ENCODE measurements around the gene PTPRB. TPM values are rescaled to one million over a fixed set of nuclear protein-coding genes. Genes with fewer than 3 reads are reported as not detected.
"Not testable (repeated sequence)": the region's sequence is repeated elsewhere in the genome, so short reads cannot be mapped to it uniquely, and the experiment has no call there.

PTPRB gene
- total RNA-seq, 2 experiments from 2014 or later: not detected

DNA sequence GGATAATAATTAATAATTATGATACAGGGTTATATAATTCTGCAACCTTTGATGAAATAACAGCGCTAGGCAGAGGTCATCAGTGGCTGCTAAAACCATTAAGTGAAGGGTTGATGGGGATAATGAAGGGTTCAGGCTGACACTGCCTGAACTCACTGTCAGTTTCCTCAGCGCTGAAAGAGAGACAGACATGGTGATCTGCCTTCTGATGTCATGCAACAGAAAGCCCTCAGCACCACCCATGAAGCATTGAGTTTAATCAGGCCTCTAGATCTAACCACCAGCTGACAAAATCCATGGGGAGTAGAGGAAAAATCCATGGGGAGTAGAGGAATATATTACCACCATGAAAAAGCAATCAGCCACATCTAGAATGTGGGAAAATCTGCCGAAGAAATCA is 107.6 kb downstream of the PTPRB start:
- CTCF ChIA-PET: no interaction called here
- no peak overlapping the region for H3K4me3 Mint-ChIP-seq
- no peak for ATAC-seq

DNA sequence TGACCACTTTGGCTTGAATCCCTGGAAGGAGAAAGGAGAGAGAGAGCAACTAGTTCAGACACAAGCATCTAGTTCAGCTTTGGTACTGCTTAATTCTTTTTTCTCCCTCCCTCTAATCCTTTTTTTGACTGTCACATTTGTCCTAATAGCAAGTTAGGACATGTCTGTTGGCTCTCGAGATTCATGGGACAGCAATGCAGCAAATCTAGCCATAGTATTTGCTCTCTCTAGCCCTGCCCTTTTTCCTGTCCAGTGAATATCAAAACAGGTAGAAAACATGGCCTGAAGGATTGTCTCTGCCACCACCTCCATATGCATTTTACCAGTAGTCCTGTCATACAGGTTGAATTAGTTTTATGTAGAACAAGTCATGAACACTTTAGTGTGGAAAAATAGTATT is 116.4 kb downstream of the PTPRB start:
- ATAC-seq: no peak

More for the DNA sequence above, 107.6 kb downstream of the PTPRB start:
- Mint-ChIP-seq H3K36me3 (no peaks in the 10 kb centered on the region), H3K27ac (no peak overlapping the region), H3K9me3 (ENCODE audit: low read depth) (no peaks in the 10 kb centered on the region), H3K4me1 (no peaks in the 10 kb centered on the region), H3K27me3 (no peaks in the 10 kb centered on the region)
- DNase-seq: no peak

DNA sequence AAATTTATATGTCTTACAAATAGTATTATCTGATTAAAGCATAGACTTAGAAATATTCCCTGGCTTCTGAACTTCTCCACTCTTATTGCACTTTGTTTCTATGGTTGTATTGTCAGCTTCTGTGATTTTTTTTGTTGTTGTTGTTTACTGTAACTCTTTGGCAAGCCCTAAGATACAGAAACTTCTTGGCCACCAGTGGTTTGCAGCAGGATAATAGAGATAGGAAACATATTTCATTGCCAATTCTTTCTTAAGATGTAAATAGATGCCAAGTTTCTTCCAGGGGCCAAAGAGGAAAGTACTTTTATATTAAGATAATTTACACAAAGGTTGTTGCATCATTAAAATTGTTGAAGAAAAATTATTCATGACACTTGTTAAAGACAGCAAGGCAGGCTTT is 123.8 kb downstream of the PTPRB start:
- Mint-ChIP-seq H3K4me1 (no peaks in the 10 kb centered on the region), H3K27ac (no peak overlapping the region), H3K4me3 (no peak overlapping the region), H3K9me3 (ENCODE audit: low read depth) (no peaks in the 10 kb centered on the region), H3K36me3 (no peaks in the 10 kb centered on the region), H3K27me3 (no peaks in the 10 kb centered on the region)
- CTCF ChIA-PET: no interaction called here
- no peak for DNase-seq
- no peak for ATAC-seq

More for the DNA sequence above, 116.4 kb downstream of the PTPRB start:
- CTCF ChIA-PET: no interaction called here
- H3K9me3 Mint-ChIP-seq (ENCODE audit: low read depth): peaks cover 4% of the 10 kb centered on the region
- peaks cover 4% of the 10 kb centered on the region for H3K27me3 Mint-ChIP-seq
- H3K36me3 Mint-ChIP-seq: no peaks in the 10 kb centered on the region
- no peak for DNase-seq
- H3K4me3 Mint-ChIP-seq: no peak overlapping the region
- H3K27ac Mint-ChIP-seq: no peak overlapping the region
- H3K4me1 Mint-ChIP-seq: no peaks in the 10 kb centered on the region

DNA sequence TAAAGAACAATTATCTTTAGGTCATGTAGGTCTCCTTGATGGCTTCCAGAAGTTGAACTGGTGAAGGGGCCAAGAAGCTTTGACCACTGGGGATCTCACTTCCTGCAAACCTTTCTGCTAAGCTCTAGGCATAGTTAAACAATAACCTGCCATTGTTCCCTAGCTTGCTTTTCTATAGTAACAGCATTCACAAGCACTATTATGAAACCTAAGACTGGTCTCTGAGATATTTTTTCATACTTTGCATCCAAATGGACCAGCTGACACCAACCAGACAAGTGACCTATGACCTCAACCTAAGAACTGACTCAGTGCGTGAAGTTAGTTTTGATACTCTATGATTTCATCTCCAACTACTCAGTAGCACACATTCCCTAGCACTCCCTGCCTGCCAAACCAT is 129.1 kb downstream of the PTPRB start:
- Mint-ChIP-seq H3K4me3 (no peak overlapping the region), H3K27me3 (no peaks in the 10 kb centered on the region), H3K4me1 (no peaks in the 10 kb centered on the region), H3K36me3 (no peaks in the 10 kb centered on the region), H3K9me3 (ENCODE audit: low read depth) (no peaks in the 10 kb centered on the region), H3K27ac (no peak overlapping the region)
- no peak for DNase-seq
- CTCF ChIA-PET: no interaction called here
- ATAC-seq: no peak

DNA sequence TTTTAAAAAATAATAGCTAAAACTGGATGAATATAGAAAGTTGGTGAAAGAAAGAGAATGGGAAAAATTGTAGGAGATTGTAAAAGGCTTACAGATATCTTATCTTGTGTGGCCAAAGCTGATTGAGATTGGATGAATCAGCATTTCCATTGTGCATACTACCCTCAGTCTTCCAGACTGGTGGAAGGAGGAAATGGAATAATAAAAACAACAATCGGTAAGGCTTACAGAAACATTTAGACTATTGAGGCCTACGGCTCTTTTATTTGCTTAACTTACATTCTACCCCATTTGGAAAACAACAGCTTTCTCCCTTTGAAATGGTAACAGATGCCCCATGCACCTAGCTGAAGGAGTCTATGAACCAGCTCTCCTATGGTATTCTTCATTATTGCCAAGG is 129.8 kb downstream of the PTPRB start:
- ATAC-seq (no peak), DNase-seq (no peak)
- H3K4me1 Mint-ChIP-seq: no peaks in the 10 kb centered on the region
- H3K36me3 Mint-ChIP-seq: no peaks in the 10 kb centered on the region
- H3K9me3 Mint-ChIP-seq (ENCODE audit: low read depth): no peaks in the 10 kb centered on the region
- no peaks in the 10 kb centered on the region for H3K27me3 Mint-ChIP-seq
- no peak overlapping the region for H3K27ac Mint-ChIP-seq
- no peak overlapping the region for H3K4me3 Mint-ChIP-seq
- CTCF ChIA-PET: no interaction called here

DNA sequence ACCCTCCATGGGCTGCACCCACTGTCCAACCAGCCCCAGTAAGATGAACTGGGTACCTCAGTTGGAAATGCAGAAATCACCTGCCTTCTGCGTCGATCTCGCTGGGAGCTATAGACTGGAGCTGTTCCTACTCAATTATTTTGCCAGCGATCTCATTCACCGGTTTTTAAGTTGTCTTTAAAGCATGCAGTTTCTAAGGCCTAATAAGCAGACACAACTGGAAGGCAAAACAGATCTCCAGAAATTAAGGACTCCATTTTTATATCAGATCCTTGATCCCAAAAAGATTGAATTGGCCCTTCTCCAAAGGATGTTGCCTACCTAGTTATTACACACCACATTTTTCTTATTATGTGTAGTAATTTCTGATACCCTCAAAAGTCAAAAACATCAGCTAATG is 139.7 kb downstream of the PTPRB start:
- no peak overlapping the region for H3K4me3 Mint-ChIP-seq
- CTCF ChIA-PET: no interaction called here
- ATAC-seq (no peak), DNase-seq (no peak)
- H3K27ac Mint-ChIP-seq: no peak overlapping the region
- no peaks in the 10 kb centered on the region for H3K4me1 Mint-ChIP-seq
- H3K9me3 Mint-ChIP-seq (ENCODE audit: low read depth): no peaks in the 10 kb centered on the region
- no peaks in the 10 kb centered on the region for H3K36me3 Mint-ChIP-seq
- no peaks in the 10 kb centered on the region for H3K27me3 Mint-ChIP-seq

DNA sequence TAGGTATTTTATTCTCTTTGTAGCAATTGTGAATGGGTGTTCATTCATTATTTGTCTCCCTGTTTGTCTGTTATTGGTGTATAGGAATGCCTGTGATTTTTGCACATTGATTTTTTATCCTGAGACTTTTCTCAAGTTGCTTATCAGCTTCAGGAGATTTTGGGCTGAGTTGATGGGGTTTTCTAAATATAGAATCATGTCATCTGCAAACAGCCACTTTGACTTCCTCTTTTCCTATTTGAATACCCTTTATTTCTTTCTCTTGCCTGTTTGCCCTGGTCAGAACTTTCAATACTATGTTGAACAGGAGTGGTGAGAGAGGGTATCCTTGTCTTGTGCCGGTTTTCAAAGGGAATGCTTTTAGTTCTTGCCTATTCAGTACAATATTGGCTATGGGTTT is 144.3 kb downstream of the PTPRB start:
- H3K4me3 Mint-ChIP-seq; H3K9me3 Mint-ChIP-seq (ENCODE audit: low read depth); H3K27ac Mint-ChIP-seq; H3K4me1 Mint-ChIP-seq; H3K36me3 Mint-ChIP-seq; H3K27me3 Mint-ChIP-seq; CTCF ChIA-PET; ATAC-seq; DNase-seq: not testable (repeated sequence)

DNA sequence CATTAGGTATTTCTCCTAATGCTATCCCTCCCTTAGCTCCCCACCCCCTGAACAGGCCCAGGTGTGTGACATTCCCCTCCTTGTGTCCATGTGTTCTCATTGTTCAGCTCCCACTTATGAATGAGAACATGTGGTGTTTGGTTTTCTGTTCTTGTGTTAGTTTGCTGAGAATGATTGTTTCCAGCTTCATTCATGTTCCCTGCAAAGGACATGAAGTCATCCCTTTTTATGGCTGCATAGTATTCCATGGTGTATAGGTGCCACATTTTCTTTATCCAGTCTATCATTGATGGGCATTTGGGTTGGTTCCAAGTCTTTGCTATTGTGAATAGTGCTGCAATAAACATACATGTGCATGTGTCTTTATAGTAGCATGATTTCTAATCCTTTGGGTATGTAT is 146.3 kb downstream of the PTPRB start:
- DNase-seq; H3K9me3 Mint-ChIP-seq (ENCODE audit: low read depth); H3K27ac Mint-ChIP-seq; ATAC-seq; H3K4me3 Mint-ChIP-seq; H3K4me1 Mint-ChIP-seq; H3K27me3 Mint-ChIP-seq; CTCF ChIA-PET; H3K36me3 Mint-ChIP-seq: not testable (repeated sequence)

DNA sequence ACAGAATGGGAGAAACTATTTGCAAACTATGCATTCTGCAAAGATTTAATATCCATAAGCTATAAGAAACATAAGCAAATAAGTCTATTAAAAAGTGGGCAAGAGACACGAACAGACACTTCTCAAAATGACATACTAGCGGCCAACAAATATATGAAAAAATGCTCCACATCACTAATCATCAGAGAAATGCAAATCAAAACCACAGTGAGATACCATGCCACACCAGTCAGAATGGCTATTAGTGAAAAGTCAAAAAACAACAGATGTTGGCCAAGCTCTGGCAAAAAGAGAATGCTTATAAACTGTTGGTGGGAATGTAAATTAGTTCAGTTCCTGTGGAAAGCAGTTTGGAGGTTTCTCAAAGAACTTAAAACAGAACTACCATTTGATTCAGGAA is 149.8 kb downstream of the PTPRB start:
- H3K27me3 Mint-ChIP-seq: peaks cover 3% of the 10 kb centered on the region
- H3K4me3 Mint-ChIP-seq: no peak overlapping the region
- no peaks in the 10 kb centered on the region for H3K36me3 Mint-ChIP-seq
- H3K27ac Mint-ChIP-seq: no peak overlapping the region
- no peaks in the 10 kb centered on the region for H3K4me1 Mint-ChIP-seq
- ATAC-seq (no peak), DNase-seq (no peak)
- CTCF ChIA-PET: no interaction called here
- no peaks in the 10 kb centered on the region for H3K9me3 Mint-ChIP-seq (ENCODE audit: low read depth)

DNA sequence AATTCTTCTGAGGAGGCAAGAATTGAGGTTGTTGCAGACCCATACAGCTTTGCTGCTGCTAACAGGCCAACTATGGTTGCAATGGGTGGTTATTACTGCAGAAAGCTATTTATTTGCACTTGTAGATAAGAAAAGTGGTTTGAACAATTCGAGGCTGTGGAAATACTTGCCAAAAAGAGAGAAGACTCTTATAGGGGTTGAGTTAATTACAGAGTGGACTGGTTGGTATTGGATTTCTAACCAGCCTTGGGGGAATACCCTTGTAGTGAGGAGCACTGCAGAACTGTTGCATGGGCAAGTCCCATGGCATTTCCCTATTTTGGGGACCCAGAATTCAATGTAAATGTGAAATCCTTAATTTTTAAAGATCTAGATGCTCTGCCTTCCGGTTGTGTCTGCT is 150.6 kb downstream of the PTPRB start:
- no peak overlapping the region for H3K4me3 Mint-ChIP-seq
- CTCF ChIA-PET: no interaction called here

DNA sequence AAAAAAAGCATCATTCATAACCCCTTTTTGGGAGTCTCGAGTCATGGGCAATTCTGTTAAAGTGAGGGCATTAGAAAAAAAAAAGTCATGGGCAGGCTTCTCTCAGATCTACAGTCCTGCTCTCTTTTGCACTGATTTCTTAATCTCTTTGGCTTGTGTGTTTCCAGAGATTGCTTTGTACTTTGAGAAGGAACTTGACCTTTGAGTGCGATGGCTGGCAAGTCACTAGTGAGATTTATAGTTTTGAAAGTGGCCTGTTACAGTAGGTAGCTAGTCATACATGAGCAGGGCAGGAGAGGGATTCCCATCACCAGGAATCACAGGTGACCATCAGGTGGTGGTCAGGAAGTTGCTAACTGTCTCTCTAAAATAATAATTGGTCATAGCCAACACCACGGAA is 151.5 kb downstream of the PTPRB start:
- H3K9me3 Mint-ChIP-seq (ENCODE audit: low read depth): no peaks in the 10 kb centered on the region
- no peaks in the 10 kb centered on the region for H3K4me1 Mint-ChIP-seq
- peaks cover 3% of the 10 kb centered on the region for H3K27me3 Mint-ChIP-seq
- H3K27ac Mint-ChIP-seq: no peak overlapping the region
- ATAC-seq (no peak), DNase-seq (no peak)
- CTCF ChIA-PET: no interaction called here
- H3K36me3 Mint-ChIP-seq: no peaks in the 10 kb centered on the region
- no peak overlapping the region for H3K4me3 Mint-ChIP-seq

More for the DNA sequence above, 150.6 kb downstream of the PTPRB start:
- ATAC-seq: no peak
- Mint-ChIP-seq H3K9me3 (ENCODE audit: low read depth) (no peaks in the 10 kb centered on the region), H3K4me1 (no peaks in the 10 kb centered on the region), H3K27me3 (peaks cover 3% of the 10 kb centered on the region), H3K36me3 (no peaks in the 10 kb centered on the region), H3K27ac (no peak overlapping the region)
- DNase-seq: no peak

DNA sequence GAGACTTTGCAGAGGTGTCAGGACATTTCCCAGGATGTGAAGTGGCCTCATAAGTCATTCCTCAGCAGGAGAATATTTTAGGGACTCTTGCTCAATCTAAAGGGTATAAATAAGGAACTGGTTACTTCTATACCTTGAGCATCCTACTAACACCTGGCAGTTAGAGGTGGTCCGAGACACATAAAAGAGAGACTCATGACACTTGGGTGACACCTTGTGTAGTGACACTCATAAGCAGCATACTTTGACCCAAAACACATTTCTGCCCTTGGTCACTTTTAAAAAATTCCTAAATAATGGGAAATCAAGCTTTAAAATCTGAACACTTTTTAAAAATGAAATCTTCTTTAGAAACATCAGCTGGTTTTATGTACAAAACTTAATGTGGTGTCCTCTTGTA is 152.8 kb downstream of the PTPRB start:
- Mint-ChIP-seq H3K4me3 (no peak overlapping the region), H3K27me3 (peaks cover 5% of the 10 kb centered on the region), H3K4me1 (no peaks in the 10 kb centered on the region), H3K9me3 (ENCODE audit: low read depth) (no peaks in the 10 kb centered on the region), H3K36me3 (no peaks in the 10 kb centered on the region), H3K27ac (no peak overlapping the region)
- ATAC-seq (no peak), DNase-seq (no peak)
- CTCF ChIA-PET: no interaction called here

DNA sequence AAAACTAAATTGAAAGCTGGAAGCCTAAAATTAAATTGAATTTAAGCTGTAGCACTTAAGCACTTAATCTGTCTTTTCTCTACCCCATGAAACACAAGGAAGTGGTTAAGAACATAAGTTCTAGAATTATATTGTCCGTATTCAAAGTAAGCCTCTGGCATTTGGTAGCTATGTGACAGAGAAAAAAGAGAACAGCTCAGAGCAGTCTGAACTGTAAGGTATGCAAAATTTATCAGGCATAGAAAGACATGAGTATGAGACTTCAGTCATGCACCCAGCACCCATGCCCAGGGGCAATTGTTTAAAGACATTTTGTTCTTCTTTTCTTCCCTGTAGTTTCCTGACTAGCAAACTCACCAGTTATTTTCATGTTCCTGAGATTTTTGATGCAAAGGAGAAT is 154.5 kb downstream of the PTPRB start:
- ATAC-seq: no peak
- H3K9me3 Mint-ChIP-seq (ENCODE audit: low read depth): no peaks in the 10 kb centered on the region

DNA sequence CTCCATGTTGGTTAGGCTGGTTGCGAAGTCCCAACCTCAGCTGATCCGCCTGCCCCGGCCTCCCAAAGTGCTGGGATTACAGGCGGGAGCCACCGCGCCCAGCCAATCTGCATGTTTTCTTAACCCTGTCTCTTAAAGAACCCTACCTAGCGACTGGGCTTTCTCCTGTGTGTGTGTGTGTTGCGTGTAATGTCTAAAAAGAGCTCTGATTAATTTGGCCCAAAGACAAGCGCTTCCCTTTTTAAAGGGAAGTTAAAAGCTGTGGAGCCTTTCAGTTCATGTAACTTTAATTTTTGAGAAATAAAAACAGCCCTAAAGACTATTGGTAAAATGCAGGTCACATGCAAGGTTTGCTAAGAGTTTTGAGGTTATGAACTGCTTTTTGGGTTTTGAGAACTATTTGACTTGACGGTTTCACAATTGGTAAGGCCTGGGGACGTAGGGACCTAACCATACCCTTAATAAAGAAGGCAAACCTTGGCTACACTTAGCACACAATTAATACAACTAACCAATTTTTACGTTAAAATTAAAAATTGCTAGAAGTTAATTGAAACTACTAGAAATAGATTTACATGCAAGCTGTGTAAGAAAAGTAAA is 167.9 kb downstream of the PTPRB start:
- H3K36me3 Mint-ChIP-seq: no peaks in the 10 kb centered on the region
- H3K27ac Mint-ChIP-seq: no peak overlapping the region
- H3K9me3 Mint-ChIP-seq (ENCODE audit: low read depth): no peaks in the 10 kb centered on the region
- CTCF ChIA-PET: no interaction called here
- H3K4me3 Mint-ChIP-seq: no peak overlapping the region
- no peaks in the 10 kb centered on the region for H3K27me3 Mint-ChIP-seq
- ATAC-seq (no peak), DNase-seq (no peak)
- no peaks in the 10 kb centered on the region for H3K4me1 Mint-ChIP-seq

More for the DNA sequence above, 154.5 kb downstream of the PTPRB start:
- no peak for DNase-seq
- Mint-ChIP-seq H3K4me3 (no peak overlapping the region), H3K27ac (no peak overlapping the region), H3K27me3 (peaks cover 5% of the 10 kb centered on the region), H3K36me3 (no peaks in the 10 kb centered on the region), H3K4me1 (no peaks in the 10 kb centered on the region)
- CTCF ChIA-PET: no interaction called here

DNA sequence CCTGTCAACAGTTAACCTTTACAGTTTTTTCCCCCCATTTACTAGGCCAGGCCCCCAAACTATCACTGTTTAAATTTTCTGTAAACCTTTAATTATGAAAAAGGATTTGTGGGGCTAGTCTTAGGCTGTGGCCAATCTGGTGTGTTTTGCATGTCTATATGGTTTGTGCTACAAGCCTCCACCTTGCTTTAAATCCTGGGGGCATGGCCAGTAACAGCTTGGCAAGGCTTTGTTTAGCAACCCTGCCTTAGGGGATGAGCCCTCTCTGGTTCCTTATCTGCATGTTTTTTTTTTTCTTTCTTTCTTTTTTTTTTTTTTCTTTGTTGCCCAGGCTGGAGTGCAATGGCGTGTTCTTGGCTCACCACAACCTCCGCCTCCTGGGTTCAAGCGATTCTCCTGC is 168.5 kb downstream of the PTPRB start:
- H3K9me3 Mint-ChIP-seq (ENCODE audit: low read depth): peaks cover 3% of the 10 kb centered on the region
- CTCF ChIA-PET: no interaction called here
- ATAC-seq (no peak), DNase-seq (no peak)
- no peaks in the 10 kb centered on the region for H3K4me1 Mint-ChIP-seq
- H3K36me3 Mint-ChIP-seq: no peaks in the 10 kb centered on the region
- H3K27ac Mint-ChIP-seq: no peak overlapping the region
- H3K4me3 Mint-ChIP-seq: no peak overlapping the region
- no peaks in the 10 kb centered on the region for H3K27me3 Mint-ChIP-seq
